Stimulated activated naive CD4-positive, alpha-beta T cell (primary cell): ENCODE results near the gene DOCK2.
"Not testable (repeated sequence)": the region's sequence is repeated elsewhere in the genome, so short reads cannot be mapped to it uniquely, and the experiment has no call there.

Experiments used
- DNase-seq, 6 experiments: peaks; one replicate each; lab custom pipeline; 2025; lab: John Stamatoyannopoulos, UW

DOCK2 gene

DNA sequence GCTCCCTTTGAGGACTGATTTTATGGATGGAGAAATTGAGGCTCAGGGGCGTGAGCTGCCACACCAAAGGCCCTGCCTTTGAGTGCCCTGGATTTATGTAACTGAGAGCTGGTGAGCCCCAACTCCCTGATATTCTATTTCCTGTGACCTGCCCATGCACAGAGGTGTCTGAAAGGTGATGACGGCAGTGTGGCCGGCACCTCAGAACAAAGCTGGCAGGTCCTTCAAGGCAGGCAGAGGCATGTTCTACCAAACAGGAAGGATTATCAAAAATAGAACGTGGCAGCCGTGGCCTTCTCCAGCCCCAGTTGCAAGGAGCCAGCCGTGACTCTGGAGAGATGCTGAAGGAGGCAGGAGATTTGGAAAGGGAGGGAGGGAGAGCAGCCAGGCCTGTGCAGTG lies 307.0 kb downstream of the DOCK2 start:
- DNase-seq, result no peak

GRCh38 chr5:169944922-169945680 lies 308.0 kb downstream of the DOCK2 start:
- no peak for DNase-seq

DNA sequence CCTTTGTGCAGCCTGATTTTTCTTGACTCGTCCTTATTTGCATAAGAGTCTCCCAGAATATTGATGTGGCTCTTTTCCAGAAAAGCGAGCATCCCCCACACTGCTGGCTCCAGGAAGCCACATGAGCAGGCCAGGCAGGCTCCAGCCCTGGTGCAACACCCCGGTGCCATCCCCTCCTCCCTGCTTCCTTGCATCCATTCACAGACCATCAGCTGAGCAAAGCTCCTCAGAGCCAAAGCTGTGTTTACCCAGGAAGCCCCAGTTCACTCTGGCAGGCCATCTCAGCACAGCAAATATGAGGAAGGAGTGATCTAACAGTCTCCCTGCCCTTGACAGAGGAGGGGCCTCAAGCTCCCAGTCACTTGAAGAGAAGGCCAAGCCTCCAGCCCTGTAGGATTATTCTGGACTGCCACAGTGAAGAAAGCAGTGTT lies 308.8 kb downstream of the DOCK2 start:
- no peak for DNase-seq

GRCh38 chr5:169946743-169947295 lies 309.7 kb downstream of the DOCK2 start:
- DNase-seq, result no peak

- DNase-seq, result no peak
Observed at GRCh38 chr5:169950333-169950732, 313.3 kb downstream of the DOCK2 start.

DNA sequence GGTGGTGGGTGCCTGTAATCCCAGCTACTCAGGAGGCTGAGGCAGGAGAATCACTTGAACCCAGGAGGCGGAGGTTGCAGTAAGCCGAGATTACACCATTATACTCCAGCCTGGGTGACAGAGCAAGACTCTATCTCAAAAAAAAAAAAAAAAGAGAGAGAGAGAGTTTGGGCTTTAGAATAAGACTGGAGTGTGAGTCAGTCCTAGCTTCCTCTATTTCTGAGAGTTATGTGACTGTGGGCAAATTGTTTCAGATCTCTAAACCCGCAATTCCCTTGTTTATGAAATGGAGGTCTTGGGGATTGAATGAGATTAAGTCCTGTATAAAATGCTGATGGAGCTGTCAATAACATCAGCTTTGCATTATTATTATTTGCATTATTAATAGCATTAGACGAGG lies 316.1 kb downstream of the DOCK2 start:
- DNase-seq, result not testable (repeated sequence)

DNA sequence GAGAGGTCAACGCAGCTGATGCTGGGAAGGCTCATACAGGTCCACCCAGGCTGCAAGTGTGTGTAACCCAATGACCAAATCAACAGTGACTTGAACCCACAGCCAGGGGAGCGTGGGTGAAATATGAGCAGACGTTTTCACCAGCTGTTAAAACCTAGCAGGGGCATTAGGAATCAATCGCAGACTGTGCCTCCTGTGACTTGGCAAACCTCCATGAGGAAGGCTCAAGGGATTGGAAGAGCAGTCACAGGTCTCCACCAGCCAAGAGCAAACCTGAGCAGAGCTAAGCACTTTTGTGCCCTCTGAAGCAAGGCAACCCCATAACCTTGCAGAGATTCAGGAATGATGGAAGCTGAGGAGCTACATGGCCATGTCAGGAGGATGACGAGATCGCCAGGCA lies 317.7 kb downstream of the DOCK2 start:
- DNase-seq, result no peak

DNA sequence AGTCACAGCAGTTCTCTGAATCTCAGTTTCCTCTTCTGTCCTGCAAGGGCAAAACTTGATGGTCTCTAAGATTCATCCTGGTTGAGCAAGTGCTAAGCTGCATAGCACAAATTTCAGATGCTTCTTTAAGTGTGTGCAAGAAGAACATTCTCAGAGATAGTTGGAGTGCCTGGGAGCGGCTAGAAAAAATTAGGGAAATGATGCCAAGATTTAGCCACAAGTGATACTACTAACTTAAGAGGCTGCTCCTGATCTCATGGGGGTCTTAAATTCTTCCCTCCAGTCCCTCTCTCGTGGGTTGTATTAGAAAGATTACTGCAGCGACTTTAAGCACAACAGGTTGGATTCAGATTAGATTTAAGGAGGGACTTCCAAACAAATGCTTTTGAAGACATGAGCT lies 319.1 kb downstream of the DOCK2 start:
- DNase-seq, result no peak

- no peak for DNase-seq
Observed at GRCh38 chr5:169956756-169957155, 319.7 kb downstream of the DOCK2 start.

- DNase-seq, result no peak
Observed at GRCh38 chr5:169958278-169958677, 321.2 kb downstream of the DOCK2 start.

- DNase-seq, result no peak
Observed at GRCh38 chr5:169960659-169961058, 323.6 kb downstream of the DOCK2 start.

GRCh38 chr5:169964246-169964645 lies 327.2 kb downstream of the DOCK2 start:
- DNase-seq, result no peak

- no peak for DNase-seq
Observed at GRCh38 chr5:169970339-169970738, 333.3 kb downstream of the DOCK2 start.

DNA sequence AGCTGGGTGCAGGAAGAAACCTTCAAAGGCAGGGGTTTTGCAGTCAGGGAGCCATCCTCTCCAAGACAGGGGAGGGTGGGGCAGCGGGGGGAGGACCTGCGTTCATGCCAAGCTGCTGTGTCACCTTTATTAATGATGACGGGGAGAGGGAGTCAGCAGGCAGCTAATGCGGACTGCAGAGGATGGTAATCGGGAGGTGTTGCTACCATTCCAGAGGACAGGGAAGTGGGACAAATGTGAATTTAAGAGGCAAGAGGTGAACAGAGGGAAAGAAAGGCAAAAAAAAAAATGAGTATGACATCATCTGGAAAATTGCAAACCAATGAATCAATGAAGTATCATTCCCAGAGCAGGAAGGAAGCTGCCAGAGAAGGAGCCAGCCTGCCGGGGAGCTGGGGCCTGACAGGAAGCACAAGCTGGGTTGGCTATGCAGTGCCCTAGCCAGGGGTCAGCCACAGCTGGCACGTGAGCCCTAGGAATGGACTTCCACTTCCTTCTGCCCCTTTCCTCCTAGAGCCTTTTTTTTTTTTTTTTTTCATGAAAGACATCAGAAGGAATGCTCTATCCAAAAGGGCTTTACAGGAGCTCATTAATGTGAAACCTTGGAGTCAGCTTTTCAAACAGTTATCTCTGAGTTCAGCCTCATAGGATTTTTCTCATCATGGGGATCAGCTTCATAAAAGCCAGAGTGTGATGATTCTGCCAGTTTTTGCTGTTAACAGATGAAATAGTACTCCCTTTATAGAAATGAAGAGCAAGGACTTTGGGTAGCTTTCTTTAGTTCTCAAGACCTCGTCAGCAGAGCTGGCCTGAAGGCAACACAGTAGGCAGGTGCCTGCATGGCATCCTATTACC lies 334.1 kb downstream of the DOCK2 start:
- DNase-seq, result no peak

DNA sequence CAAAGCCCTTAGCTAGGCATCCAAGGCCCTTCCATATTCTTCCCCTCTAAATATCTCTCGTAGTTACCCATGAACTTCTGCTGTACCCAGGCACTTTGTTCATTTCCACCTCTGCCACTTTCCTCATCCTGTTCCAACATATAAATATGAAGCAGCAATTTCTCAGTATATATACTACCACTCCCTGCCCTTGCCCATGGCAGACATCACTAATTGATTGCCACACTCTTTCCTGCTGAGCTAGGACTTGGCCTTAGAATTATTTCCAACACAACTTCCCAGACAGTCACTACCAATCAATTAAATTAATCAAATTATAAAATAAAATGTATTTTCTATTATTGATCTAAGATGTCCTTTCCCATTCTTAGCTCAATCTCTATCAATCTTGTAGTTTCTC lies 334.7 kb downstream of the DOCK2 start:
- no peak for DNase-seq

DNA sequence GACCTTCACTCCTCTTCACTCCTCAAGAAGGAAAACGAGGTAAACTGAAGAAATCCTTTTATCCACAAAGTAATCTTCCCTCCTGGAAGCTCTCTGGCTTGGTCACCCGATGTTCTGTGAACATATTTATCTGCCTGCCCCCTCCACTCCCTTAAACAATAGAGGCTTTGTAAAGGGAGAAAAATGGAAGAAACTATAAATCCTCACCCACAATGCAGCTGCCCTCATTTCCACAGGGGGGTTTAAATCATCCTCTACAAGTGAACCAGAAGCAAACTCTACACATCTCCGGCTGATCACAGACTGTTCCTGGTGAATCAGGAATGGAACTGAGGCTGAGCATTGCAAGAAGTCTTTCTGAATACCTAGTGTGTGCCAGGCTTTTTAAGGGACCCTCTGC lies 336.0 kb downstream of the DOCK2 start:
- no peak for DNase-seq

- no peak for DNase-seq
Observed at GRCh38 chr5:169974121-169974770, 337.2 kb downstream of the DOCK2 start.

DNA sequence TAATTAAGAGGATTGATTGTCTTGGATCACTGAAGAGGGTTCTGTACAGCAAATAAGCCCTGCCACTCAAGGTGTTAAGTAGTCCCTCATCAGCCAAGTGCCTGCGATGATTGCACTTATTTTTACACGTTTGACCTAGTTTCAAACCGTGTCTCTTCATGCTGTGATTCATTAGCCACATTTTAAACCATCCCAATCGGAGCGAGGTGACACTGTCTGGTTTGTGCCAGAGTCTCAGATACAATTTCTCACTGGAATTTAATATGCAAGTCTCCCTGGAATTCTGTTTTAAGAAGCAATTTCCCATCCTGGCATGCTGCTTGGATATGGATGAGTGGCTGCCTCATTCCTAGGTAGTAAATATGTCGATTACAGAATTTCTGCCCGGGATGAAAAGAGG lies 341.6 kb downstream of the DOCK2 start:
- no peak for DNase-seq

GRCh38 chr5:169979871-169980270 lies 342.8 kb downstream of the DOCK2 start:
- DNase-seq, result no peak

- no peak for DNase-seq
Observed at GRCh38 chr5:169980418-169981053, 343.5 kb downstream of the DOCK2 start, which contains the start of gene INSYN2B. Gene INSYN2B (minus strand): TSS chr5:169980495. CDS start chr5:169883898, 96,597 bp downstream.

DNA sequence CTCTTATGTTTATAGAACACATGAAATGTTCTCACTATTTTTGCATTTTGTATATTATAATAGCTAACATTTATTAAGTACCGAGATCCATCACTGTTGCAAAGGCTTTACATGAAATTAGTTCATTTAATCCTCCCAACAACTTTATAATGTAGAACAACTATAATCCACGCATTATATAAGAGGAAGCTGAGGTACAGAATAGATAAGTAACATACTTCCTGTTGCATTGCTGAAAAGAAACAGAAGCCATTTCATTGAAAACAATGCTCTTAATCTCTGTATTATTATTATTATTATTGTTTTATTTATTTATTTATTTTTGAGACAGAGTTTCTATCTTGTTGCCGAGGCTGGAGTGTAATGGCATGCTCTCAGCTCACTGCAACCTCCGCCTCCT lies 351.1 kb downstream of the DOCK2 start:
- no peak for DNase-seq

DNA sequence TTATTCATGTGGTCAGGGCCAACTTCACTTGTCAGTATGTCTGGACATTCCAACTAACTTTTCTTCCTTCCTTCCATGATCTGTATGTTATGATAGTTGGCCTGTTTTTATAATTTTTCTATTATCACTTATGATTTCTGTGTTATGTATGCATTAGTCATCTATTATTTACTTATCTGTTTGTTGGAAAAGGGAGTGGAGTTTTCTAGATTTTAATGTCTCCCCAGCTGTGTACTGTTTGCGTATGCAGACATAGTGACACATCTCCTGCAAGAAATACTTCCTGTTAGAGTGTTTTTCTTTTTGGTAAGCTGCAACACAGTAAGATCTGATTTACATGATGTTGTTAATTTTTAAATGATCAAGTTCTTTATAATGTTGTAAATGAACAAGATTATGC lies 351.9 kb downstream of the DOCK2 start:
- no peak for DNase-seq
